Measurements from ENCODE around the gene SETD1A.
"Not testable (repeated sequence)": the region's sequence is repeated elsewhere in the genome, so short reads cannot be mapped to it uniquely, and the experiment has no call there.

Gene SETD1A

DNA sequence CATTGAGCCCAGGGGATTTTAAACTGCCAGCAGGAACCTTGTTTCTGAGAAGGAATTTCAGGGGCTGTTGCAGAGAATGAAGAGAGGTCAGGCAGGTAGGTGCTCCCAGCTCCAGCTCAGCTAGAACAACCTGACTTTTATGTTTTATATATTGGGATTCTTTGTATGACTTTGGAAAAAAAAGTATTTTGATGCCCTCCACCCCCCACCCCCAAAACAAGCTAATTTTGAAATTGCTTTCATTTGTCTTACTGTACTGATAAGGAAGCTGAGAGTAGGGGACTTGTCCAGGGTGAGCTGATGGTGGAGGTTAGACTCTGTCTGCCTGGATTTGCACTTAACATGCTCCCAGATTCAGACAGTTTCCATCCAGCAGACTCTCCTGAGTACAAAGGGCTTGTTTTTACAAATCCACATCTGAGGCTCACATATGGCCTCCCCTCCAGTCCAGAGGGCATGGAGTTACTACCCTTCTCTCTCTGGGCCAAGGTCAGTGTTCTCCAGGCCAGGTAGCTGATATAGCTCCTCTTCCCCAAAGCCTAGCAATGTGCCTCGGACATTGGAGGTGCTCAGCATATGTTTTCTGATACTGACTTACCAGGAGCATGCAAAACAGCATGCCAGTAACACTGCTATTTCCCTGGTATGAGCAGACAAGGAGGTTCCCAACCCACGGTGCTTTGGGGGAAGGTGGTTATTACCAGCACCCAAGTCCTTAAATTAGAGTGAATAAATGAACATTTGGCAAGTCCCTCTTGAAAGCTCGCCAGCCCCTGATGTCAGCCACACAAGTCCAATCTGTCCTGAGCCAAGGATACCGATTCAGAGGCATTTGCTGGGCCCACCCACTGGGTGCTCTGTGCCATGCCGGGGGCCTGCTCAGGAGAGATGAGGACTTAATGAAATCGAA is 41.6 kb downstream of the SETD1A start:
- DNase-seq (ENCODE audit: low spot score): no peak

DNA sequence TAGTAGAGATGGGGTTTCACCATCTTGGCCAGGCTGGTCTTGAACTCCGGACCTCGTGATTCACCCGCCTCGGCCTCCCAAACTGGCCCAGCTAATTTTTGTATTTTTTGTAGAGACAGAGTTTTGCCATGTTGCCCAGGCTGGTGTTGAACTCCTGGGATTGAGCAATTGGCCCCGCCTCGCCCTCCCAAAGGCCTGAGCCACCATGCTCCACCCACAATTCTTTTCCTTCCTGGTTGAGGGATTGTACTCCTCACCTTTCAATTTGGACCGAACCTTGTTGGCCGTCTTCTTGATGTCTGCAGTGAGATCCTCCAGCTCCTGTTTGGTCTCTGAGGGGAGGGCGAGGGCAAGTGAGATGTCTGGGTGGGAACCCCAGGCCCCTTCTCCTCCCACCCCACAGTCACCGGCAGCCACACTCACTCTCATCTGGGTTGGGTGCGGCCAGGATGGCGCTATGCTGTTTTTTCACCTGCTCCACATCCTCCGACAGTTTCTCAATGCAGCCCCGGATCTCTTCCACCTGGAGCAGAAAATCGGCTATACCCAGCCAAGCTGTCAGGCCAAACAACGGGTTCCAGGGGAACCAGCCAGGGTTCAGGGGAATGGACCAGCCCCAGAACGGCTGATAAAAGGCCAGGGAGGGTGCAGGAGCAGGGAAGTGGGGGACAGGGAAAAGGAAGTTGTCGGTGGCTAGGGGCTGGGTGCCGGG is 43.3 kb downstream of the SETD1A start:
- no peak for DNase-seq (ENCODE audit: low spot score)

DNA sequence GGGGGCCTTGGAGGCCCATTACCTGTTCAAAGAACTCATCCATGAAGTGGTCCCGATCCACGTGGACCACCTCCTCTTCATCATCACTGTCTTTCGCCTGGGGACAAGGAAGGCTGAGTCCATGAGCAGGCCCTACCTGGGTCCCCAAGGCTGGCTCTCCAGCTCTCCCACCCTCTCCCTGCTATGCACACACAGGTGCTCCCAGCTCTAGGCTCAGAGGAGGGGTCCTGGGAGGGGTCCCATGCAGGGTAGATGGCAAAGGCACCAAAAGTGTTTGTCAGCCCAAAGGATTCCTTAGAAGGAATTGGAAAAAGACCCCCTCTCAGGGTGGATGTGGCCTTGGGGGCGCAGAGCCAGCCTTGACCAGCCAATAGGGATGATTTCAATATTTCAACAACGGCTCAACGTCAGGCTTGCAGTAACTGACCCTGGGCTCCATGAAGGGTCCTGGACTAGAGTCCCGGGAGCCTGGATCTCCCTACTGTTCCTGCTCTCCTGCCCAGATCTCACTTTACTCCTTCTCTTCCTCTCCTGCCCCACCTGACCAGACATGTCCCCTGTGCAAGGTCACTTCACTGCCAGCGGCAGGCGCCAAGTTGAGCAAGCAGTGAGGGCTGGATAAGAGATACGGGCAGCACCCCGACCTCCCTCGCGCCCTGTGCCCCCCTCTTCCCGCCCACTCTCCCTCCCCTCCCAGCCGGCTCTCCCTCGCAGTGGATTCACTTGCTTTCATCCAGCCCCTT is 44.1 kb downstream of the SETD1A start:
- DNase-seq (ENCODE audit: low spot score): no peak

DNA sequence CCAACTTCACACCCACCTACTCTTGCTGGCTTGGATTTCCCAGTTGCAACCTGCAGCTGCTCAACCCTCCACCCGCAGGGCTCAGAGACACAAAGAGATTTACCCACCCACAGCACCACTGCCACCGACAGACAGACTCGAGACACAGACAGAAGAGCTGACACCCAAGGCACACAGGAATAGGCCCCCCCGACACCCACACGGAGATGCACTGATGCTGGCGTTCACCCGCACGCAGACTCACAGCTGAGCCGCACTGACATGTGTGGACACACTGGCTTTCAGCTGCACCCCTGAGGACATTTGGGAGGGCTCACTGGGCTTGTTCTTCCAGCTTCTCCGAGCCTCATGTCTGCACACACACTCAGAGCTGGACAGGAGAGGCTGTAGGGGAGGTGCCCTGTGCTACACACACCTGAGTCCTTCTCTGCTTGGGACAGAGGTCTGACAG is 44.7 kb downstream of the SETD1A start:
- no peak for DNase-seq (ENCODE audit: low spot score)

DNA sequence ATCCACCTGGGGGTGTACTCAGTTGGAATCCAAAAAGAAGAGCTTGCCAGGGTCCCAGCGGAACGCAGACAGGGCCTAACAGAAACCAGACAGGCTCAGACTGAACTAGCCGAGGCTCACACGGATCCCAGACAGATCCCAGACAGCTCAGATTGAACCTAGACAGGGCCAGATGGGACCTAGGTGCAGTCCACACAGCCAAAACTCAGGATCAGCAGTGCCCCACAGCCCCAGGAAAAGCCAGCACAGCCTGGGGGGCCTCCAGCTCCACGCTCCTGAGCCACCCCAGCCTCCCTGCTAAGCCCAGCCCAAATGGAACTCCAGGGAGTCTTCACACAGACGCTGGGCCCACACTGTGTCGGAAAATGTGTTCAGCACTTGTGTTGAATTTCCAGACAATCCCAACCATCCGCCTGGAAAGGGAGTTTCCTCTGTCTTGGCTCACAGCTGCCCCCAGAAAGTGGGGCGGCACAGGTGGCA is 45.3 kb downstream of the SETD1A start:
- DNase-seq (ENCODE audit: low spot score): no peak

GRCh38 chr16:31003744-31004143 is 46.2 kb downstream of the SETD1A start:
- DNase-seq (ENCODE audit: low spot score): no peak

DNA sequence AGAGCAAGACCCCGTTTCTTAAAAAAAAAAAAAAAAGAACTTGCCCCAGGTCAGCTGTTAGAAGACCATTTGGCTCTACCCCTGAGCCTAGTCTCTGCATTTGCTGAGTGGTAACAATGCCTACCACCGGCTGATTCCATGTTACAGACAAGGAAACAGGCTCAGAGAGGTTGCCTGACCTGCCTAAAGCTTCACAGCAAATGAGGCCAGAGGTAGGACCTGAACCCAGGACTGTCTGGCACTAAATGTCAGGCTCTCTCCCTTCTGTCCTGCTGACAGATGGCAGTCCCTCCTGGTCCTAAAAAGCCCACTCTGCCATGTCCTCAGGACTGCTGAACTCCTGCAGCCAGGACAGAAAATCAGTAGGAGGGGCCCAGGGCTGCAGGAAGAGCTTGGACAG is 47.1 kb downstream of the SETD1A start:
- no peak for DNase-seq (ENCODE audit: low spot score)

- no peak for DNase-seq (ENCODE audit: low spot score)
Measured at GRCh38 chr16:31005350-31006085, 48.0 kb downstream of the SETD1A start.

DNA sequence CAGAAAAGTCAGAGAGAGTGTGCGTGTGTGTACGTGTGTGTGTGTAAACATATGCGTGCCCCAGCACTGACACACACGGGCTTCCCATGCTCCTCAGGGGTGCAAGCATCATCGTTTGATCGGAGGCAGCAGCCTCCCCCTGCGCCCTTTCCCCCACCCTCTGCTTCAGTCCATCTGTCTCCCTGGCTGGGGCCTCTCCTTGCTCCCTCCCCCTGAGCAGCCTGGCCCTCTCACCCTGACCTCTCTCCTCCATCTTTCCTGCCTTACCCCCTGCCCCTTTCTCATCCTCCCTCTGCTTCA is 48.5 kb downstream of the SETD1A start:
- no peak for DNase-seq (ENCODE audit: low spot score)

- DNase-seq (ENCODE audit: low spot score): no peak
Measured at GRCh38 chr16:31006589-31006988, 49.0 kb downstream of the SETD1A start.

DNA sequence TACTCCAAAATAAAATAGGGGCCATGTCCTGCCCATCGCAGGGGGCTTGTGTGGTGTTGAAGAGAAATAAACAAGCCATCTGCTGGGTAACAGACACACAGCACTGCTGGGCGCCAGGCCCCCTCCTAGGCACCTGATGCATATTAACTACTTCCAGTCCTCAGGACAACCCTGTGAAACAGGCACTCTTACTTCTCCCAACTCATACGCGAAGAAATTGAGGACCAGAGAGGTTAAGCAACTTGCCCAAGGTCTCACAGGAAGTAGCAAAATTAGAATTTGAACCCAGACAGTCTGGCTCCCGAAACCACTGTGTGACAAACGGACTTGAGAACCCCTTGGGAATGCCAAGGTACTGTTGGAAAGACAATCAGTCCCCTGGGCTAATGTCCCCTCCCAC is 50.1 kb downstream of the SETD1A start:
- no peak for DNase-seq (ENCODE audit: low spot score)

DNA sequence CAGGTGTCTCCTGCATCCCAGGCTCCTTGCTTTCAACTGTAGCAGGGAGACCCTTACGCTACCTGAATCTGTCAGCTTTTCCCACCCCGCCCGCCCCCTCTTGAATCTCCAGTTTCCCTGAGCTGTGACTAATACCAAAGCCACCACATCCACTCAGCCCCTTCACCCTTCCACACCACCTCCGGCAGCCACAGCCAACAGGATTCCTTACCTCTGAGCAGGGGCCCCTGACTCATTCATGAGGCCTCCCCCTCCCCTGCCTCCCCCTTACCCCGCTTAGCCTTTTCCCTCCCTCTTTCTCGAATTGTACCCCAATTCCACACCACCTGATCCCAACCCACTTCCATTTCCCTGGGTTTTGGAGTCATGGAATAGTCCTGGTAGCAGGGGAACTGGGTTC is 50.6 kb downstream of the SETD1A start:
- DNase-seq (ENCODE audit: low spot score): no peak

- DNase-seq (ENCODE audit: low spot score): no peak
Measured at GRCh38 chr16:31008551-31008950, 51.0 kb downstream of the SETD1A start.

GRCh38 chr16:31009120-31009519 is 51.6 kb downstream of the SETD1A start:
- DNase-seq (ENCODE audit: low spot score): no peak

DNA sequence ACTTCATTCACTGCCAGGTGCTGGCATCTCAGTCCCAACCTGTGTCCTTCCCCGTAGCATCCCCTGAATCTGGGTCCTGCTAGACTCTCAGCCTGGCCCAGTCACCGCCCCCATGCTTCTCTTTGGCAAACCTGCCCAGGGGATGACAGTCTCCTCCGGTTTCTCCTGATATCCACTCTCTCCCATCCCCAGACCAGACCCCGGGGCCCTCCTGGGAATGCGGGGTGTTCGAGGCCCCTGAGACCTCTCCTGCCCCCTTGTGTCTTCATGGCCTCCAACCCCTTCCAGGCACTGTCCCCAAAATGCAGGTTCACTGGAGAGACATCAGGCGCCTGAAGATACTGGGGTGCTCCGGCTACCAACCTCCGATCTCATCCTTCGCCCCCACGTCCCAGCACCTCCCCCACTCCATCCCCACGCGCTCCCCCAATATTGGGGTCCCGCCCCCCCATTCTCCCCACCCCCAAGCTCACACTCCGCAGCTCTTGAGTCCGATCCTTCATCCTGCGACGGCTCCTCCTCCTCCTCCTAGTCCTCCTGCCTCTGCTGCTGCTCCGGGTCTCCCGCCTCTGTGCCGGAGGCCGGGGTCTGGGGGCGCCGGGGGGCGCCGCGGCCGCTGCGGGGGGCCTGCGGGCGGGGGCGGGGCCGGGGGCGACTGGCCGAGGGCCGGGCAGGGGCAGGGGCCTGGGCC is 52.5 kb downstream of the SETD1A start:
- DNase-seq (ENCODE audit: low spot score): no peak

DNA sequence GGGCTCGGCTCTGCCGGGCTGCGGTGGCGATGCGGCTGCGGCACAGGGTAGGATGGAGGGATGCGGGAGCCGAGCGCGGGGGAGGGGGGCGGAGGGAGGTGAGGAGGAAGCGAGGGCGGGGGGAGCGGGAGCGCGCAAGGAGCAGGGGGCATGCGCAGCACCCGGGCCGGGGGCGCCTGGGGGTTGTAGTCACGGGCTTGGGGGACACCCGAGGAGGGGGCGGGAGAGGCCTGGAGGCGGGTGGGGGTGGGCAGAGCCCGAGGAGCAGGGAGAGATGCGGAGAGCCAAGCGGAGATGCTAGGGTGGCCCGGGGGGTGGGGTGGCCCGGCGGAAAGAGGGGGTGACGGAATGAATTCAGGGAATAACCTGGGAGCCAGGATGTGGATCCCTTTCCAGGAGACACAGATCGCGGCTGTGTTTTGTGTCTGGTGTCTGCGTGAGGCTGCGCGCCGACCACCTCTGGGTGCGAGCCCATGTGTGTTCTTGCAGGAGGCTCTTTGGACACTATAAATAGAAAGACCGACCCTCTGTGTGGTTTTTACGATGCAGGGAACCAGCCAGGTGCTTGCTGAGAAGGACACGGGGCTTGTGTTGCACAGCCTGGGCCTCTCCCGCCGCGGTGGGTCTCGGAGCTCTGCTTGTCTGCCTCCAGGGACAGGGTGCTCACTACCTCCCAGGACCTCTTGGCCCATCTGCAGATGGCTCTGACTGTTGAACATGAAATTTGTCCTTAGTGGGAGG is 53.2 kb downstream of the SETD1A start, which contains the start of gene STX1B:
Gene STX1B (minus strand): TSS at position 54 of the 741 bp plus-strand sequence. CDS start 242 bp downstream, outside the sequence.
- DNase-seq (ENCODE audit: low spot score): peak; percentile 20

GRCh38 chr16:31011815-31012214 is 54.3 kb downstream of the SETD1A start:
- not testable (repeated sequence) for DNase-seq (ENCODE audit: low spot score)

DNA sequence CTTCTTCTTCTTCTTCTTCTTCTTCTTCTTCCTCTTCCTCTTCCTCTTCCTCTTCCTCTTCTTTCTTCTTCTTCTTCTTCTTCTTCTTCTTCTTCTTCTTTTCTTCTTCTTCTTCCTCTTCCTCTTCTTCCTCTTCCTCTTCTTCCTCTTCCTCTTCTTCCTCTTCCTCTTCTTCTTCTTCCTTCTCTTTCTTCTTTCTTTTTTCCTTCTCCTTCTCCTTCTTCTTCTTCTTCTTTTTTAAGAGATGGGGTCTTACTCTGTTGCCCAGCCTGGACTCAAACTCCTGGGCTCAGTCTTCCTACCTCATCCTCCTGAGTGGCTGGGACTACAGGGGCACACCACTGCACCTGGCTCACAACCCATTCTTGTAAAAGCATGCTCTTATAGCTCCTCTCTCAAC is 55.7 kb downstream of the SETD1A start:
- not testable (repeated sequence) for DNase-seq (ENCODE audit: low spot score)

- no peak for DNase-seq (ENCODE audit: low spot score)
Measured at GRCh38 chr16:31016018-31016417, 58.5 kb downstream of the SETD1A start.

GRCh38 chr16:31017756-31018155 is 60.2 kb downstream of the SETD1A start:
- DNase-seq (ENCODE audit: low spot score): not testable (repeated sequence)

Measured in globus pallidus (tissue), 1 donor.